ENCODE data around the gene RHOG.
A peak's percentile ranks its signal among the peaks of the same experiment; 100 is the strongest.
"Not testable (repeated sequence)": the region's sequence is repeated elsewhere in the genome, so short reads cannot be mapped to it uniquely, and the experiment has no call there.

RHOG gene

DNA sequence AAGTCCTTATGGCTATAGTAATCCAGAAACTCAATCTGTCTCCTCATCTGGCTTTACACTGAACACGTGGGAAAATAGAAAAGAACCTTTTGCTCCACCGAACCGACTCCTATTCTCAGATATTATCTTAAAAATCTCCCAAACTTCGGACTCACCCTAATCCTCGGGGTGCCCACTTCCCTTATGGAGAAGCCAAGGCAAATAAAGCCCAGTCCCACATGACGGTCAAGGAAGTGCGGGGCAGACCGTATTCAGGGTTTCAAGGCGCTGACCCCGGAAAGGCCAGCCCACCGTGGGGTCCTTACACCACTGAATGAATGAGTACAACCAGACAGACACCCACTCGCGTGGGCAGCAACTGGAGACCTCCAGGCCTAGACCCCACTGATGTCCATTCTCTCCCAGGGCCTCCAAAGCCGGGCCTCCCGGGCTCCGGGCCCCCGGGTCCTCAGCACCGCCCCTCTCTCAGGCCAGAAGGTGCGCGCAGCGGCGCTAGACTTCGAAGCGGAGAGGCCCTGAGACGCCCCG, 43.9 kb downstream of the RHOG start:
- in situ Hi-C loops (cut with HindIII; ENCODE audit: low pct_ligation_motif_present, low pct_unique_long_range_greater_than_20kb, low sequenced_read_pairs), result no loop called here
- peak; percentile 57 for DNase-seq

DNA sequence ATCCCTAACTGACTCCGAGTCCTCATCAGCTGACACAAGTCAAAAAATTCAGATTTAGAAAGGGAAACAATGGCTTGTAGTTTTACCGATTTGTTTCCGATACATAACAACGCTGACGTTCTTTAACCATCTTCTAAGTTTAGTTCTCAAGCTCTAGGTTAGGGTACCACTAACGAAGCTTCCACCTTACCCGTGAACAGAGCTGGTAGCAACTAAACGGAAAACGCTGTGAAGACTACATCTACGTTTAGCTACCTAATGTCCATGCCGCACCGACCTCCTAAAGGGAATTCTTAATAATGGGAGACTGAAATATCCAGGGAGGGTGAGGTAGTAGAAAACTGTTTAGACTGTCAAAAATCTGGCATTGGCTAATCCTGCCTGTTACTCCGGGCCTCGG, 44.4 kb downstream of the RHOG start:
- no peak for DNase-seq
- in situ Hi-C loops (cut with HindIII; ENCODE audit: low pct_ligation_motif_present, low pct_unique_long_range_greater_than_20kb, low sequenced_read_pairs), result no loop called here

- no peak for DNase-seq
- in situ Hi-C loops (cut with HindIII; ENCODE audit: low pct_ligation_motif_present, low pct_unique_long_range_greater_than_20kb, low sequenced_read_pairs), result no loop called here
These were observed 44.8 kb downstream of the RHOG start for GRCh38 chr11:3796002-3796311.

- no peak for DNase-seq
- in situ Hi-C loops (cut with HindIII; ENCODE audit: low pct_ligation_motif_present, low pct_unique_long_range_greater_than_20kb, low sequenced_read_pairs), result no loop called here
These were observed 45.4 kb downstream of the RHOG start for GRCh38 chr11:3795131-3796001.

DNA sequence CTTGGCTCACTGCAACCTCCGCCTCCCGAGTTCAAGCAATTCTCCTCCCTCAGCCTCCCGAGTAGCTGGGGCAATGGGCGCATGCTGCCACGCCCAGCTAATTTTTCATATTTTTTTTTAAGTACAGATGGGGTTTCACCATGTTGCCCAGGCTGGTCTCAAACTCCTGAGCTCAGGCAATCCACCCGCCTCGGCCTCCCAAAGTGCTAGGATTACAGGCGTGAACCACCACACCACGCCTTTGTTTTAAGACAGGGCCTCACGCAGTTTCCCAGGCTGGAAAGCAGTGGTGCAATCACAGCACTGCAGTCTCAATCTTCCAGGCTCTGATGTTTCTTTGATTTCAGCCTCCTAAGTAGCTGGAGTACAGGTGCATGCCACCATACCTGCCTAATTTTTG, 46.4 kb downstream of the RHOG start:
- DNase-seq; in situ Hi-C loops (cut with HindIII; ENCODE audit: low pct_ligation_motif_present, low pct_unique_long_range_greater_than_20kb, low sequenced_read_pairs): not testable (repeated sequence)

DNA sequence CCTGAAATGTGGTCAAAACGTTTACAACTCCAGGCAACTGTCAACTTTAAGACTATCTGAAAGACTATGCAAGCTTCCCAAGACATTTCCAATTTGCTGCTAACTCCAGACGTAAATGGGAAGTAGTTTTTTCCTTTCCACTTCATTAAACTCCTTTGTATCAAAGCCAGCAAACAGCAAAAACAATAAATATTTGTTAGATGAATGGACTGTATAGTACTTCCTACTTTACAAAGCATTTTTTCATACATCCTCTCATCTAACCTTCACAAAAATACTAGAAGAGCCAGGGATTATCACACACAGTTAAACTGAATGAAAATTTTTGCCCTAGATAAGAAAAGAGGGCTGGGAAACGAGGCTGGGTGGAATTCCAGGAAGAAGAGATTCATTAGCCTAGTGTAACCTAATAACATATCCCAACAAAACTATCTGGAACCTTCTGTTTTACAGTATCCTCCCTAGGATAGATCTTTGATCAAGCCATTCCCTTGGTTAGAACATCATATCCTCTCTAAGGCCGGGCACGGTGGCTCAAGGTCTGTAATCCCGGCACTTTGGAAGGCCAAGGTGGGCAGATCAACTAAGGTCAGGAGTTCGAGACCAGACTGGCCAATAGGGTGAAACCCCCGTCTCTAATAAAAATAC, 53.9 kb downstream of the RHOG start:
- in situ Hi-C loops (cut with HindIII; ENCODE audit: low pct_ligation_motif_present, low pct_unique_long_range_greater_than_20kb, low sequenced_read_pairs), result no loop called here
- no peak for DNase-seq

DNA sequence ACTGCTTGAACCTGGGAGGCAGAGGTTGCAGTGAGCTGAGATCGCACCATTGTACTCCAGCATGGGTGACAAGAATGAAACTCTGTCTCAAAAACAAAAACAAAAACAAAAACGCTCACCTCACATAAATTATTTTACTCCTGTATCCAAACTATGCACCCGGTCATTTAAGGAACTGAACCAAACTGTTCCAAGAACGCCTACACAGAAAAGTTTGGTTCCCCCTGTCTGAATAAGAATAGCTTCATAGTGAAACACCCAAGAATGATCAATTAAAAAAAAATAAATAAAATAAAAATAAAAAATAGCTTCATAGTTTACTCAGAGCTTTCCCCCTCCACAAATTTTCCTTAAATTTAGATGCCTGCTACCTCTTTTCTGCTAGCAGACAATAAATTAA, 57.1 kb downstream of the RHOG start:
- in situ Hi-C loops (cut with HindIII; ENCODE audit: low pct_ligation_motif_present, low pct_unique_long_range_greater_than_20kb, low sequenced_read_pairs), result no loop called here
- DNase-seq, result no peak

DNA sequence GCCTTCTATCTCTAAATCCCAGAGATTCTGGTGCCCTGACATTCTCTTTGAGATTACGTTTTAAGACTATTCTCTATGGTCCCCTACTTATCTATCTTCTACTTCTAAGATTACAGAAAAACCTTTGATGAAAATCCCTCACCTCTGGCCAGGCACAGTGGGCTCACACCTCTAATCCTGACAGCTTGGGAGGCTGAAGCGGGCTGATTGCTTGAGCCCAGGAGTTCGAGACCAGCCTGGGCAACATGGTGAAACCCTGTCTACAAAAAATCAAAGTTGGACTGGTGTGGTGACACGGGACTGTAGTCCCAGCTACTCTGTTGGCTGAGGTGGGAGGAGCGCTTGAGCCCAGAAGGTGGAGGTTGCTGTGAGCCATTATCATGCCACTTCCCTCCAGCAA, 57.8 kb downstream of the RHOG start:
- DNase-seq, result no peak
- in situ Hi-C loops (cut with HindIII; ENCODE audit: low pct_ligation_motif_present, low pct_unique_long_range_greater_than_20kb, low sequenced_read_pairs), result no loop called here

- no peak for DNase-seq
- in situ Hi-C loops (cut with HindIII; ENCODE audit: low pct_ligation_motif_present, low pct_unique_long_range_greater_than_20kb, low sequenced_read_pairs), result no loop called here
These were observed 59.3 kb downstream of the RHOG start for GRCh38 chr11:3781423-3781822.

All from ACHN (cell line).